ENCODE results near the gene IFNA7.
"Not testable (repeated sequence)": the region's sequence is repeated elsewhere in the genome, so short reads cannot be mapped to it uniquely, and the experiment has no call there.

The IFNA7 gene

DNA sequence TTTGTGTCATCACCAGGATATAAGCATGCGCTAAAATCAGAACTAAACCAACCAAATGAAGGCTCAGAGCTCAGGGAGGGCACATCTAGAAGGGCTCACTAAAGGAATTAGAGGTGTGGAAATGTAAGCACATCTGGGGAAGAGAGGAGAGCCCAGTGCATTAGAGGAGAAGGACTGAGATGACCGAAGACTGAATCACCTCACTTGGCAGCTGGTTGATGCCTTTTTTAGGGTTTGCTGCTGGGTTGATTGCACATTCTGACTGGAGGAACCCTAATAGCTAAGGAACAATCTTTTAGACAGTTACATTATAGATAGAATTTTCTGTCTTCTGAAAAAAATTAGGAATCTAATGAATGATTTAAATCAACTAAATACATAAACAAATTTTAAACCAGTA lies 27.3 kb downstream of the IFNA7 start:
- DNase-seq = no peak

DNA sequence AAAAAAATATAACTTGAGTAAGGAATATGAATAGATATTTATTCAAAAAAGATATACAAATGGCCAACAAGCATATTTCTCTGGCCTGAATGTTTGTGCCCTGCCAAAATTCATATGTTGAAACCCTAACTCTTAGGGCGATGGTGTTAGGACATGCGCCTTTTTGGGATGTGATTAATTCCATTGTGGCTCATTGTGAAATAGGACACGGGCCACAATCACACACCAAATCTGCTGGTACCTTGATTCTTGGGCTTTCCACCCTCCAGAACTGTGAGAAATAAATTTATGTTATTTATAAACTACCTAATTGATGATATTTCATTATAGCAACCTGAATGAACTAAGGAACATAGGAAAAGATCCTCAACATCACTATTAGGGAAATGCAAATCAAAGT lies 29.8 kb downstream of the IFNA7 start:
- no peak for DNase-seq

DNA sequence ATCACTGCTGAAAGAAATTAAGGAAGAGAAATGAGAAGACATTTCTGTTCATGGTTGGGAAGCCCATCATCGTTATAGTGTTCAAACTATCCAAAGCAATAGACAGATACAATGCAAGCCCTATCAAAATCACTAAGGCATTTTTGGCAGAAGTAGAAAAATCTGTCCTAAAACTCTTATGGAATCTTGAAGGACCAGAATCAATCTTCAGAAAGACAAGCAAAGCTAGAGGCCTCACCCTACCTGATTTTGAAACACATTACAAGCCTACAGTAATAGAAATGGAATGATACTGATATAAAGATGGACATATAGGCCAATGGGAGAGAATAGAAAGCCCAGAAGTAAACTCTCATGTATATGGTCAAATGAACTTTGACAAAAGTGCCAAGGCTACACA lies 30.7 kb downstream of the IFNA7 start:
- no peak for DNase-seq

DNA sequence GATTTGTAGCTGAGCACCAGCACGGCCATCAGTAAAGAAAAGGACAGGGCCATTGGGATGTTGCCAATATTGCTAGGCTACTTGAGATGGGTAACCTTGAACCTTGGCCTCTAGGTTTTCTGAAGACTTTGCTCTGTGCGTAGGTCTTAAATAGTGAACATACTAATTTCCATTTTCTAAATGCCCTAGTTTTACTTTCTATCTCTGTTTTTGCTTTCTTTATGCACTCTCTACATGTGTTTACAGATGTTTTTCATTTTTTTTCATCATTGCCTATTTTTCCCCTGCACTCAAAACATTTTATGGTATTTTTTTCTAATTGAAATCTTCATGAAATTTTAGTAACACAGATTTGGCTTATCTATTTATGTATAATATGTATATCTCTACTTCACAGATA lies 35.4 kb downstream of the IFNA7 start, which contains the start of gene IFNA21:
TSS of gene IFNA21 (minus strand) at position 101 of the 400 bp plus-strand sequence. CDS start at position 53, 48 bp downstream.
- DNase-seq = not testable (repeated sequence)

DNA sequence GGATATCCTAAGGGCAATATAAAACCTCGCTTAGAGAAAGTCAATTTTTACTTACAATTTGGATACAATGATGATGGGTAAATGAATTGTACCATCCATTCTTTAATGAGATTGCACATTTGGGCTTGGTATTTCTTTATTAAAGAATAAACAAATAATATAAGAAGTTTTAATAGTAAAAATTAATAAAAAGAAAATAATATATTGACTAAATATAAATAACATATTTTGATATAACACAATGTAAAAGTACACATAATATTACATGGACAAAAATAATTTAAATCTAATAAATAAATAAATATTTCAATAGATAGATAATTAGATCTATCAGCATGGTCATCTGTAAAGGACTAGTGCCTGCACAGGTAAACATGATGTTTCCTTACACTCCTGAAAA lies 36.5 kb downstream of the IFNA7 start:
- DNase-seq = no peak

DNA sequence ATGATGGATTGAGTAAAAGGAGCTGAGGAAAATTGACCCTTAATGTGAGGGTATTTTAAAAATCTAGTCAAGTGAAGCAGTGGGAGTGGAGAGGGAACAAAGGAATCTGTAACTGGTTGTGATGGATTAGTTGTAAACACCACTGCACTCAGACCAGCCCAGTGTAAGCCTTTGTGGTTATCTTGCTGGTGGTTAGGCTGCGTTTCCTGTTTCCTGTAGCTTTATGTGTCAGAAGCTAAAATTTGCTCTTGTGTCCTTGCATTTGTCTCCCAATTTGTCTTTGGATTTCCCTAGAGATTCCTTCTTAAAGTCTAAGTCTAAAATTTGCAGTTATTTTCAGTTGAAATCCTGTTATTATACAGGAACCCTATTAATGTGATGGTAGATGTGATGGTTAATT lies 41.8 kb downstream of the IFNA7 start:
- peak; percentile 41 for DNase-seq

DNA sequence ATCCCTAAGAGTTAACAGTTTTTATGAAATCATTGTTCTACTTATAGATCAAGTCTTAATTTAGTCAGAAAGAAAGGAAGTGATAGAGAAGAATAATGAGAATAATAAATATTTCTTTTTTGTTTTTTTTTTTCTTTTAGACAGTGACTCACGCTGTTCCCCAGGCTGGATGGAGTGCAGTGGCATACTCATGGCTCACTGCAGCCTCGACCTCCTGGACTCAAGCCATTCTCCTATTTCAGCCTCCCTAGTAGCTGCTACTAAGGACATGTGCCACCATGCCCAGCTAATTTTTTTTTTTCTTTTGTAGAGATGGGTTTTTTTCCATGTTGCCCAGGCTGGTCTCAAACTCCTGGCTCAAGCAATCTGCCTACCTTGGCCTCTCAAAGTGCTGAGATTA lies 46.5 kb downstream of the IFNA7 start:
- DNase-seq = no peak

DNA sequence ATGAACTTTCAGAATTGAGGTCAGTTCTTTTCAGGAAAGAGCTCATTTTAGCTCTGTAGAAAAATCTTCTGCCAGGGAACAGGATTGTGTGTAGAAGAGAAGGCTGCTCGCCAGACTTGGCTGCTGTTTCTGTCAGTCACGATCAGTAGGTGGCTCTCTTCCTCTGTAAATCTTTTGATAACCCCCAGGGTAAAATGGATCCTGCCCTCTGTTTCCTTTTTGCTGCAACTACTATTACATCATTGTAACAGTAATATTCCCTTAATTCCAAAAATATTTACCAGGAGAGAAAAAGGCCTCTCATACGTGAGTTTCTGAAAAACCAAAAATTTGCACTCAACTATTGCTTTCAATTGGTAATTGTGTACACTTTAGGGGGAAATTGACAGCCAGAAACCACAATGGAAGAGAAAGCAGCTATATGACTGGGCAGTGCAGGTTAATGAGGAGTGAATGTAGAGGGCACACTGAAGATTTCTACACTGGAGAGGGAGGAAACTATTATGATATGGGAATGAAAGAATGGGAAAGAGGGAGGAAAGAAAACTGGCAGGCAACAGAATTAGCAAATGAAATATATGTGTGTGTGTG lies 47.9 kb downstream of the IFNA7 start:
- peak; percentile 2 for DNase-seq

DNA sequence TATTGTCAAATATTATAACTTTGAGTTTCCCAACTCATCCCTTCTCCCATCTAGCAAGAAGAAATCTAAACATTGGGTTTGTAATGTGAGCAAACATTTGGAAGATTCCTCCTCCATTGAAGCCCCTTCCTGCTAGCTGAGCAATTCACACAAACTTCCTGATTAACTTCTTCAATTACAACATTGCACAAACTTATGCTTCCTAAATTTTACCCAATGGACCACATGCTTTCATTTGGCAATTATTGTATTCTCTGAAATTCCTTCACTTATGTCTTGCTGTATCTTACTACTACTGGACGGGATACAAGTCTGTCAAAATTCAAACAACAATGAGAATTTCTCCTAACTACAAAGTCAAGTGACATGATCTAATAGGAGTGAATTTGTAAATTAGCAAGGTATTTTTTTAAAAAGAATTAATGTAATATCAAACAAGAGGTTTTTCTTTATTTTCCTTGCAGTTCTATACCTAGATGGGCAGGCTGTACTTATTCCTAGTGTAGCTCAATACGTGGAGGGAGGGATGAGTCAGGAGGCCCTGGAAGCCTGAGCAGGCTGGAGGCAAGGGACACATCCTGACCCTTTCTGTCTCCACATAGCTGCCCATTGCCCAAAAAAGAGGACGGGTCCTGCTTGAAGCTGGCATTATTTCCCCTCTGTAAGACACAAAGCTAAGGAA lies 48.5 kb downstream of the IFNA7 start:
- no peak for DNase-seq

All from central memory CD4-positive, alpha-beta T cell (primary cell).